GM23338 (cell line): ENCODE results near the gene KIAA1755. TPM values are rescaled to one million over a fixed set of nuclear protein-coding genes. Genes with fewer than 3 reads are reported as not detected.

Experiments used
- ATAC-seq: fragments of 200-7000 bp; cut with Tn5 transposase; 3 replicates; pipeline ENCODE4 v1.9.1; 2020
- DNase-seq: peaks from one replicate; pipeline ENCODE4 v3.0.0-alpha.2; 2015; ENCODE audit warnings: low spot score
- H2AFZ ChIP-seq: fragments of 200-600 bp; sonication (generic); 2 replicates; pipeline ENCODE4 v1.8.0; 2016; ENCODE audit warnings: antibody characterized with exemption, mild to moderate bottlenecking, moderate library complexity
- H3F3A ChIP-seq: fragments of 200-600 bp; sonication (generic); replicated peaks from 2 replicates; pipeline ENCODE4 v1.8.0; 2017; ENCODE audit warnings: antibody characterized with exemption, mixed run types, low read depth
- H3K27ac ChIP-seq: fragments of 200-600 bp; sonication (generic); 2 replicates; pipeline ENCODE4 v1.6.1; 2016; ENCODE audit warnings: low read depth
- H3K27me3 ChIP-seq: fragments of 200-600 bp; sonication (generic); 2 replicates; pipeline ENCODE4 v1.8.0; 2016; ENCODE audit warnings: mild to moderate bottlenecking, mixed run types, moderate library complexity; ENCODE audit not compliant: insufficient read depth
- H3K36me3 ChIP-seq: fragments of 200-600 bp; sonication (generic); 2 replicates; pipeline ENCODE4 v1.8.0; 2016; ENCODE audit warnings: mild to moderate bottlenecking; ENCODE audit not compliant: insufficient read depth
- H3K4me1 ChIP-seq: fragments of 200-600 bp; sonication (generic); 2 replicates; pipeline ENCODE4 v1.8.0; 2016; ENCODE audit warnings: mild to moderate bottlenecking, moderate library complexity; ENCODE audit not compliant: insufficient read depth
- H3K4me2 ChIP-seq: fragments of 200-600 bp; sonication (generic); 2 replicates; pipeline ENCODE4 v1.7.1; 2017; ENCODE audit warnings: mixed run types
- H3K4me3 ChIP-seq: fragments of 200-600 bp; sonication (generic); 2 replicates; pipeline ENCODE4 v1.6.1; 2016; ENCODE audit warnings: mixed run types
- H3K79me2 ChIP-seq: fragments of 200-600 bp; sonication (generic); replicated peaks from 2 replicates; pipeline ENCODE4 v1.8.0; 2017; ENCODE audit warnings: mild to moderate bottlenecking; ENCODE audit not compliant: insufficient read depth
- H3K9me2 ChIP-seq: fragments of 200-600 bp; sonication (generic); 2 replicates; pipeline ENCODE4 v1.8.0; 2017; ENCODE audit not compliant: insufficient read depth
- H4K20me1 ChIP-seq: fragments of 200-600 bp; sonication (generic); replicated peaks from 2 replicates; pipeline ENCODE4 v1.8.0; 2017; ENCODE audit warnings: mild to moderate bottlenecking; ENCODE audit not compliant: insufficient read depth
- H3K27ac Mint-ChIP-seq: 2 replicates; pipeline ENCODE4 v1.8.0; 2020; ENCODE audit warnings: inconsistent platforms, mild to moderate bottlenecking, moderate library complexity, mixed read lengths
- H3K27me3 Mint-ChIP-seq: 3 replicates; pipeline ENCODE4 v1.8.0; 2022; ENCODE audit warnings: low read depth, mild to moderate bottlenecking, moderate library complexity, mixed read lengths, inconsistent platforms; ENCODE audit not compliant: insufficient read depth, poor library complexity
- H3K36me3 Mint-ChIP-seq: 3 replicates; pipeline ENCODE4 v1.8.0; 2021; ENCODE audit warnings: low read depth, mild to moderate bottlenecking, inconsistent platforms, moderate library complexity, mixed read lengths
- H3K4me1 Mint-ChIP-seq: 3 replicates; pipeline ENCODE4 v1.8.0; 2020; ENCODE audit warnings: mild to moderate bottlenecking, inconsistent platforms, mixed read lengths
- H3K4me3 Mint-ChIP-seq: 3 replicates; pipeline ENCODE4 v1.8.0; 2021; ENCODE audit warnings: moderate library complexity, mild to moderate bottlenecking, inconsistent platforms, mixed read lengths
- H3K9me3 Mint-ChIP-seq: 3 replicates; pipeline ENCODE4 v1.8.0; 2020; ENCODE audit warnings: moderate library complexity, mild to moderate bottlenecking, inconsistent platforms, mixed read lengths
- CREB1 ChIP-seq: fragments of 250-450 bp; sonication (Bioruptor Pico); IDR thresholded peaks from 2 replicates; pipeline ENCODE4 v1.5.0; 2020; ENCODE audit warnings: low read depth, mild to moderate bottlenecking, moderate library complexity
- EZH2phosphoT487 ChIP-seq: fragments of 200-600 bp; sonication (generic); IDR thresholded peaks from one replicate; pipeline ENCODE4 v1.8.1; 2018; ENCODE audit warnings: antibody characterized with exemption; ENCODE audit not compliant: unreplicated experiment
- NANOG ChIP-seq: IDR thresholded peaks from 2 replicates; pipeline ENCODE4 v1.6.1; 2016; ENCODE audit warnings: antibody characterized with exemption, borderline replicate concordance
- POLR2AphosphoS5 ChIP-seq: IDR thresholded peaks from 2 replicates; pipeline ENCODE4 v1.6.1; 2016; ENCODE audit warnings: antibody characterized with exemption, low read depth
- STAT1 ChIP-seq: IDR thresholded peaks from one replicate; pipeline ENCODE4 v1.6.1; 2016; ENCODE audit warnings: antibody characterized with exemption; ENCODE audit not compliant: unreplicated experiment
- ZNF114 ChIP-seq: fragments of 250-450 bp; sonication (Bioruptor Pico); IDR thresholded peaks from 2 replicates; pipeline ENCODE4 v1.5.0; 2020; ENCODE audit warnings: mild to moderate bottlenecking, moderate library complexity
- ZNF331 ChIP-seq: fragments of 250-450 bp; sonication (Bioruptor Pico); IDR thresholded peaks from 2 replicates; pipeline ENCODE4 v1.5.0; 2020; ENCODE audit warnings: low read depth, mild to moderate bottlenecking, moderate library complexity
- ZNF462 ChIP-seq: fragments of 250-450 bp; sonication (Bioruptor Pico); IDR thresholded peaks from 2 replicates; pipeline ENCODE4 v1.5.0; 2020; ENCODE audit warnings: mild to moderate bottlenecking, moderate library complexity
- polyA plus RNA-seq: library from polyadenylated mRNA; unstranded; fragments of >200 nt; fragmentation: Nextera tagmentation; extraction: Ambion mirVana; gene quantifications from 2 replicates; pipeline ENCODE4 v1.2.1, GENCODE V29; 2016
- total RNA-seq: library from RNA; depleted of rRNA; stranded (reverse); fragments of >200 nt; shearing (Covaris generic); gene quantifications from 2 replicates; pipeline ENCODE4 v1.2.3, GENCODE V29; 2014
- TF ChIP-seq, protein P1 (sequence below), 2 experiments: fragments of 200-600 bp in 1 of 2; sonication (generic) in 1 of 2; conservative IDR thresholded peaks; 2 replicates each; pipeline versions ENCODE4 v1.5.1 to v1.6.1; 2016 to 2017; ENCODE audit warnings: antibody characterized with exemption in 2 of 2, low read depth in 2 of 2, mild to moderate bottlenecking in 2 of 2, moderate library complexity in 1 of 2

KIAA1755 gene
- total and polyA plus RNA-seq, 2 experiments from 2014 or later: 0.28 TPM; not detected in 1

GRCh38 chr20:38290829-38291814 is 30.6 kb upstream of the KIAA1755 start:
- Mint-ChIP-seq H3K9me3 (no peaks in the 10 kb centered on the region; the same call in 2 of the 3 replicates), H3K36me3 (no peaks in the 10 kb centered on the region), H3K27ac (no peak overlapping the region), H3K4me3 (no peak overlapping the region; the same call in 2 of the 3 replicates), H3K4me1 (peaks cover 26% of the 10 kb centered on the region), H3K27me3 (peaks cover 11% of the 10 kb centered on the region)
- ATAC-seq (peak; percentile 90), DNase-seq (peak; percentile 92)
- Histone ChIP-seq H3K9me2 (no peaks in the 10 kb centered on the region), H3F3A (no peaks in the 10 kb centered on the region), H3K4me3 (no peak overlapping the region), H4K20me1 (no peaks in the 10 kb centered on the region), H3K27me3 (no peaks in the 10 kb centered on the region), H3K4me2 (no peak overlapping the region), H3K36me3 (no peaks in the 10 kb centered on the region), H3K27ac (no peak overlapping the region), H3K4me1 (no peaks in the 10 kb centered on the region), H3K79me2 (no peaks in the 10 kb centered on the region), H2AFZ (peak overlapping the region; percentile 5; the same call in 1 of the 2 replicates)
- TF ChIP-seq, protein P1, sequence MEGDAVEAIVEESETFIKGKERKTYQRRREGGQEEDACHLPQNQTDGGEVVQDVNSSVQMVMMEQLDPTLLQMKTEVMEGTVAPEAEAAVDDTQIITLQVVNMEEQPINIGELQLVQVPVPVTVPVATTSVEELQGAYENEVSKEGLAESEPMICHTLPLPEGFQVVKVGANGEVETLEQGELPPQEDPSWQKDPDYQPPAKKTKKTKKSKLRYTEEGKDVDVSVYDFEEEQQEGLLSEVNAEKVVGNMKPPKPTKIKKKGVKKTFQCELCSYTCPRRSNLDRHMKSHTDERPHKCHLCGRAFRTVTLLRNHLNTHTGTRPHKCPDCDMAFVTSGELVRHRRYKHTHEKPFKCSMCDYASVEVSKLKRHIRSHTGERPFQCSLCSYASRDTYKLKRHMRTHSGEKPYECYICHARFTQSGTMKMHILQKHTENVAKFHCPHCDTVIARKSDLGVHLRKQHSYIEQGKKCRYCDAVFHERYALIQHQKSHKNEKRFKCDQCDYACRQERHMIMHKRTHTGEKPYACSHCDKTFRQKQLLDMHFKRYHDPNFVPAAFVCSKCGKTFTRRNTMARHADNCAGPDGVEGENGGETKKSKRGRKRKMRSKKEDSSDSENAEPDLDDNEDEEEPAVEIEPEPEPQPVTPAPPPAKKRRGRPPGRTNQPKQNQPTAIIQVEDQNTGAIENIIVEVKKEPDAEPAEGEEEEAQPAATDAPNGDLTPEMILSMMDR (conservative IDR thresholded peaks at IDR 0.05; ENCODE audit: low read depth in 2 of 2): peak; percentile 89
- no peak for TF ChIP-seq ZNF331 (CRISPR knock-in tag)

- H3K9me2 ChIP-seq: no peaks in the 10 kb centered on the region
- ATAC-seq: no peak; the same call in 1 of the 3 replicates
- no peaks in the 10 kb centered on the region for H4K20me1 ChIP-seq
- H3K4me3 ChIP-seq: no peak overlapping the region
- no peak overlapping the region for H3K27ac ChIP-seq
- H3K27me3 Mint-ChIP-seq: peaks cover 4% of the 10 kb centered on the region
- H3F3A ChIP-seq: no peaks in the 10 kb centered on the region
- no peak overlapping the region for H3K27ac Mint-ChIP-seq
- no peaks in the 10 kb centered on the region for H3K4me1 ChIP-seq
- no peaks in the 10 kb centered on the region for H3K79me2 ChIP-seq
- no peak for DNase-seq
- peaks cover 11% of the 10 kb centered on the region for H3K9me3 Mint-ChIP-seq
- peaks cover 15% of the 10 kb centered on the region for H3K4me1 Mint-ChIP-seq
- H3K4me3 Mint-ChIP-seq: no peak overlapping the region
- H3K36me3 Mint-ChIP-seq: peaks cover 3% of the 10 kb centered on the region; the same call in 1 of the 3 replicates
- H3K27me3 ChIP-seq: no peaks in the 10 kb centered on the region
- no peak overlapping the region for H3K4me2 ChIP-seq
- no peaks in the 10 kb centered on the region for H3K36me3 ChIP-seq
- H2AFZ ChIP-seq: peak overlapping the region; percentile 69
- TF ChIP-seq ZNF462 (CRISPR knock-in tag) (no peak), CREB1 (CRISPR knock-in tag) (no peak), ZNF114 (CRISPR knock-in tag) (no peak), STAT1 (no peak), NANOG (no peak), POLR2AphosphoS5 (no peak), EZH2phosphoT487 (no peak)
These were observed 26.3 kb upstream of the KIAA1755 start for GRCh38 chr20:38286586-38287531.
